ENCODE data around the gene EMID1.

The EMID1 gene

GRCh38 chr22:29269230-29269604 is 63.5 kb downstream of the EMID1 start:
- DNase-seq = peak in 1 of 10 donors; percentile 53
- intact Hi-C loops (cut with DNase I) = loop anchor here (5.0 kb wide), 1 partner anchor 38 kb away; the partner anchor contains the start of gene GAS2L1

GRCh38 chr22:29269731-29270474 is 64.2 kb downstream of the EMID1 start:
- DNase-seq = peak in 1 of 10 donors; percentile 54
- intact Hi-C loops (cut with DNase I) = loop anchor here (5.0 kb wide), 1 partner anchor 37 kb away; the partner anchor contains the start of gene GAS2L1

- DNase-seq = peak in 1 of 10 donors; percentile 48
Observed at GRCh38 chr22:29270475-29271271, 65.0 kb downstream of the EMID1 start.

GRCh38 chr22:29272624-29273023 is 66.9 kb downstream of the EMID1 start:
- intact Hi-C loops (cut with DNase I) = no loop called here
- peak in 1 of 10 donors; percentile 57 for DNase-seq

More at GRCh38 chr22:29270475-29271271, 65.0 kb downstream of the EMID1 start:
- intact Hi-C loops (cut with DNase I) = no loop called here

- intact Hi-C loops (cut with DNase I) = no loop called here
- no peak for DNase-seq
Observed at GRCh38 chr22:29275167-29275566, 69.5 kb downstream of the EMID1 start.

GRCh38 chr22:29275819-29276565 is 70.3 kb downstream of the EMID1 start:
- no peak for DNase-seq
- intact Hi-C loops (cut with DNase I) = no loop called here

- intact Hi-C loops (cut with DNase I) = no loop called here
- DNase-seq = no peak
Observed at GRCh38 chr22:29277927-29278326, 72.2 kb downstream of the EMID1 start.

GRCh38 chr22:29284196-29284595 is 78.5 kb downstream of the EMID1 start:
- intact Hi-C loops (cut with DNase I) = no loop called here
- DNase-seq = no peak

GRCh38 chr22:29288837-29289236 is 83.1 kb downstream of the EMID1 start:
- no peak for DNase-seq
- intact Hi-C loops (cut with DNase I) = no loop called here

GRCh38 chr22:29290061-29290460 is 84.4 kb downstream of the EMID1 start:
- intact Hi-C loops (cut with DNase I) = no loop called here
- DNase-seq = no peak

GRCh38 chr22:29291215-29291614 is 85.5 kb downstream of the EMID1 start:
- peak in 2 of 10 donors; percentile 60 to 77 for DNase-seq
- intact Hi-C loops (cut with DNase I) = no loop called here

GRCh38 chr22:29292379-29292778 is 86.7 kb downstream of the EMID1 start:
- intact Hi-C loops (cut with DNase I) = no loop called here
- no peak for DNase-seq

- intact Hi-C loops (cut with DNase I) = no loop called here
- no peak for DNase-seq
Observed at GRCh38 chr22:29298641-29299040, 92.9 kb downstream of the EMID1 start.

- DNase-seq = peak in 1 of 10 donors; percentile 83
- intact Hi-C loops (cut with DNase I) = no loop called here
Observed at GRCh38 chr22:29299136-29299900, 93.6 kb downstream of the EMID1 start.

- intact Hi-C loops (cut with DNase I) = loop anchor here (10.0 kb wide), 1 partner anchor 84 kb away; the partner anchor contains the start of gene AP1B1
- DNase-seq = peak in 1 of 10 donors; percentile 28
Observed at GRCh38 chr22:29300467-29300806, 94.7 kb downstream of the EMID1 start.

- intact Hi-C loops (cut with DNase I) = loop anchor here (10.0 kb wide), 1 partner anchor 84 kb away; the partner anchor contains the start of gene AP1B1
- peak in 1 of 10 donors; percentile 67 for DNase-seq
Observed at GRCh38 chr22:29300807-29301601, 95.3 kb downstream of the EMID1 start.

GRCh38 chr22:29301716-29302401 is 96.2 kb downstream of the EMID1 start:
- intact Hi-C loops (cut with DNase I) = loop anchor here (10.0 kb wide), 1 partner anchor 83 kb away; the partner anchor contains the start of gene AP1B1
- DNase-seq = peak in 1 of 10 donors; percentile 70

- no peak for DNase-seq
- intact Hi-C loops (cut with DNase I) = loop anchor here (10.0 kb wide), 1 partner anchor 82 kb away; the partner anchor contains the start of gene AP1B1
Observed at GRCh38 chr22:29302402-29302680, 96.6 kb downstream of the EMID1 start.

All from posterior cingulate gyrus (tissue), 11 donors.